RPMI7951 (cell line): ENCODE data around the gene ARRDC3. TPM values are rescaled to one million over a fixed set of nuclear protein-coding genes. Genes with fewer than 3 reads are reported as not detected.

Experiments used
- DNase-seq: peaks from one replicate; pipeline ENCODE4 v3.0.0-alpha.2; 2012; ENCODE audit warnings: low read depth
- total RNA-seq: library from RNA; depleted of rRNA; stranded (reverse); fragments of >200 nt; shearing (Covaris generic); gene quantifications from 2 replicates; pipeline ENCODE4 v1.2.3, GENCODE V29; 2014

The ARRDC3 gene
- total RNA-seq, 1 experiment from 2014 or later, result 64.2 TPM

DNA sequence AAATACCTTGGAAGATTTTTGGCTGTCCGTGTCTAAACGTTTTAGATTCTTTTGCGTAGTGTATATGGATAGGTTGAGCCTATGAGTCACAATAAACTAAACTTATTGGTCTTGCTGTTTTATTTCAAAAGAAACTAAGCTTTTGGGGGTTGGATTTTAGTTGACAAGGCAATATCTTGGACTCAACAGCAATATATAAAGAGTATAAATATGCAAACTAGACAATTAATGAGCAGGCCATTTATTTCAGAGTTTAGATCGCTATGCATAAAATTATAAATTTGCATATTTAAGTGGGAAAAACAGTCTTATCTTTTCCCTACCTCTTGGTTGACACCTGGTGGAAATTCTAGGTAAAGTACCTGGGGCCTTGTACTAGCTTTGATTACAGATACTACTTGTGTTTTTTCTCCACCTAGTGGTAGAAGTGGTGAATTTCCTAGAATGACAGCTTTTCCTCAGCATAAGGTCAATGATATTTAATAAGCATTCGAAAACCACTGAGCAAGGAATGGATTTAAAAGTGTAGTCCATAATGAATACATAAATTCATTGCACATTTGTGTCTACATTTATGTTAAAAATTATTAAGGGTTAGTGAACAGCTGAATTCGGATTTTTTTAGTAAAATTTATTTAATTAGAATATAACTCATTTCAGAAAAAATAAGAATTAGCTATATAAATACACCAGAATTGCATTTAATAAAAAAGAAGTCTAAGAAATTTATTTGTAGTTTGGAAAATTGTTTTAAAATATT, 1.7 kb upstream of the ARRDC3 start:
- DNase-seq, result peak; percentile 82

DNA sequence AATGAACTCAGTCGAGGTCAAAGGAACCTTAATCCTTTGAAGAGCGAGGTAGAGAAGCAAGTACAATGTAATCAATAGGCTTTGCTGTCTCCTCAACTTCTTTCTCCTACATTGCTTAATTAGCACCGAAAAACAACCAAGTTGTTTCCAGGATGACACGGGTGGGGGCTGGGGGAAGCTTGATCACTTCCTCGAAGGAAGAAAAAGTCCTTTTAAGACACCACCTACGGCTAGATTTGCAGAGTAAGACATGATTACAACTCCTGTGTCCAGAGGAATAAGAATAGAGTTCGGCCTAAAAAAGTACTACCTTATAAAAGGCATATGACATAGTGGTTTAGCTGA, 811 bp upstream of the ARRDC3 start:
- DNase-seq, result peak; percentile 21

DNA sequence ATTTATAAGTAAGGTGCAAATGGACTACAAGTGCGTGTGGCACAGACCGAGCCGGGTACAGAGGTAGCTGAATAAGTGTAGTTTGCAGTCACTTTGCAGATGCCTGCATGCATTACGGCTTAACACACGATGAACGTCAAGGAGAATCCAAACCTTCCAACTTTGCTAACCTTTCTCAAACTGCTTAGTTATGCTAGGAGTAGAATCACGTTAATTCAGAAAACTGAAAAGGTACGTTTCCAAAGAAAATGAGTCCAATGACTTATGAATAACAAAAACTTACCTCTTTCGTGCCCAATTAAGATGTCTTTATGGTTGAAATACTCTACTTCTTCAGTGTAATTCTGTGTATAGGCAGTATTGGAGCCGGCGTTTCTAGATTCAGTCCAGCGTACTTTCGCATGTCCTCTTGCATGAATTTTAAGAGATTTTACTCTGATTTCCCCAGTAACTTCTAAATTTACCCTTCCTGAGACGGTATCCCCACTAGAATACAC, 539 bp downstream of the ARRDC3 start:
- DNase-seq, result peak; percentile 29

DNA sequence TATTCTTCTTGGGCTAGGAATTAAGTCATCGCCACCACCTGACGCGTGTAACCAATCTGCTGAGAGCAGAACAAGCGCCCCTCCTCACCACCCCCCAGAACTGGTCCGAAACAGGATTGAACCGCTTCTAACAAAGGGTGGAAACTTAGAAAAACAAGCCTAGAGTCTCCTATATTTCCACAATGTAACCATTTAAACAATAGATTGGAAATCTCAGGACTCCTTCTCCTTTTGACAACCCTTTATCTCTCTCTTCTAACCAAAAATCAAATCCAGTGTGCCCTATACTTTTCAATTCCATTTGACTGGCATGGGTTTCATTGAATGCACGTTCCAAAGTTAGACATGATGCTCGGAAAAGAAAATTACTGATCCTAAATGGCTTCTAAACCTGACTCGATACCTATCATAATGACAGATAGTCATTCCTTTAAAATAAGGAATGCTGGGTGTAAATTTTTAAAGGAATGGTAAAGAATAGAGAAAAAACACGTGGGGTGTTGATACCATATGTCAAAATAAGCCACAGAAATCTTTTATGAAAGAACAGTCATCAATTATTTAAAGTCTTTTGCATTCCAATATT, 1.2 kb downstream of the ARRDC3 start:
- DNase-seq, result peak; percentile 62

DNA sequence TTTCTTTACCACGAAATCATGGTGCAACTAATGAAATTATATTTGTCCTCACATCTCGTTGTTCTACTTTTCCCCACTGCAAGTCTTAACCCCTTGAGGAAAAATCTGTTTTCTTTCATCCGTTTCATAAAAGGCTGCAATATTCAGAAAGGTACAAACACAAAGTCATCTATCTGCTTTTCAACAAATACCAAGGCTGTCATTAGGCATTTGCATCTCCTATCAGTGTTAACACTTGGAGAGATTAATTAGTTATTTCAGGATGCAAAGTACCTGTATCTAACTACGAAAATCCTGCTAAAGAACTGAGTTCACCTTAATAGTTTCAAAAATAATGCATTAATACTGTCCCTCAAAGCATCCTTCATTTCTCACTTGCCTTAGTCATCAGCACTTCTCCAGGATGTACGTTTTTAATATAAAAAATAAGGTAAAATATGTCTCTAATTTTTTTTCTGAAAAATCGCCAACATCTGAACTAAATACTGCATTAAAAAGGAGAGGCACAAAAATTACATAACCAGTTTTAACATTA, 1.8 kb downstream of the ARRDC3 start:
- DNase-seq, result no peak

DNA sequence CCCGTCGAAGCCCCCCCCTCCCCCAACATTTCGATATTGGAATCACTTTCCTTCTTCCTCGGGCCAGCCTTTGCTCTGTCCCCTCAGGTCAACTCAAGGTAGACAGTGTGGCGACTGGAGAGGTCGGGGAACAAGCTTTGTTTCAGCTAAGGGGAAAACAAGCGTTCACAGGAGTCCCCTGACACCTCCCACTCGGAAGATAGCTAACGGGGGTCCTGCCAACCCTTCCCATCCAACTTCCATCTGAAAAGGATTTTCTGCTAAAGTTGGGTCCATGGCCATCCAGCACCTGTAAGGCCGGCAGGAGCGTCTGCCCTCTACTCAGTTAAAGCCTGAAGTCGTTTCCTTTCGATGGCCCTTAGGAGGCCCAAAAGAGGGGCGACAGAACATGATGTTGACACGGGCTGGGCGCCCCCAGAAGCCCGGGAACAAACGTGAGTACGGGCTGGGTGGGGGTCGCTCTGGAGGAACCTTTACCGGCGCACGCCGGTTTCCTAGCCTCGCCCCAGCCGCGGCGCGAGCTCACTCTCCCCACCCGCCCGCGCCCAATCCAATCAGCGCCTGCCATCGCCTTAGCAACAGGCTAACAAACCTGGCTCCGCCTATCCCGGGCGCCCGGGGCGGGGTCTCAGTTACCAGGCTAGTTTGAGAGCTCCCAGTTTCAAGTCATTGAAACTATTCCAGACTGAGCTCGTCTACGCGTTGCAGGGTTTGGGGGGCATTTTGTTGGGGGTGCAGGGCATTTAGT, 2.5 kb downstream of the ARRDC3 start:
- DNase-seq, result peak; percentile 93

DNA sequence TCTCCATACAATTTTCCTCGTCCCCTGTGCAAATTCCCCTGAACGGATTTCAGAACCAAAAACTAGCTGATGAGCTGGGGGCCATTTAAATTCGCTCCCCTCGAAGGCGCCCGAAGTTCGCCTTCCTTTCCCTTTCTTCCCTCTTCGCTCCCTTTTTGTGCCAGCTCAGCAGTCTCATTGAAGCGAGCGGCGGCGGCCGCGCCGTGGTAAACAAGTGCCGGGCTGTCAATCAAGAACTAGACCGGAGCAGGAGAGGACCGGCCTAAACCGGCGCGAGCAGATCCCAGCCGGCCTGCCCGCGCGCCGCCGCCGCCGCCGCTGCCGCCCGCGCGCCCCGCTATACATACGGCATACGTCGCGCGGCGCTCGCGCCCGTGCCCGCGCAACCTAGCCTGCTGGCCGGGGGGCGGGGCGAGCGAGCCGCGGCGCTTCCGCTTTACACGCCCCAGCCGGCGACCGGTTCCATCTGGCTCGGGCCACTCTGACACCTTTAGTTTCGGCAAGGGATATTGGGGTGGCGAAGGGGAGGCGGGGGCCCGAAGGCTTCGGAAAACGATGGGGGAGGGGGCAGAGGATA, 3.1 kb downstream of the ARRDC3 start:
- peak; percentile 89 for DNase-seq

DNA sequence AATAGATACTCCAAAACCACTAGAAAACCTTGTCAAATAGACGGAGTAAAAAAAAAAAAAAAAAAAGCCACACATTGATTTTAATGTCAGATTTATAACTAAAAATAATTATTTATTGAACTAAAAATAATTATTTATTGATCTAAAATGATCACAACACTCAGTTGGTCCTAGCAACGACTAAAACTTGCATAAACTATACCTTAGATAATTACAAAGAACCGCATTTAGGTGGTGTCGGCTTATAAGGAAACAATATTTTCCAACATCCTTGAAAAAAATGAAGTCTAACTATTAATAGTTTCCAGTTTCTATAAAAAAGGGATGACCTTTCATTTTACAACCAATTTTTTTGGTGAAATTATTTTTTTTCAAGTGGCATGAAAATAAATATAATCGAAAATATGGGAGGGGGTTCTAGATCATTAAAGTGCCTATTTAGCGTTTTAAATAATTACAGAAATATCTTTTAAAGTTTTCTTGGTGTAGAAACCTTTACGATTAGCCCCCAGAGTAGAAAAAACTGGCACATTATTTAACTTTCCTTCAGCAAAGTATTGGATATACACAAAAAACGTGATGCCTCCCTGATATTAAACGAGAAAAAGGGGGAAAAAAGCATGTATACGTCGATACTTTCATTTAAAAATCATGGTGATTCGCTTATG, 3.7 kb downstream of the ARRDC3 start:
- DNase-seq, result no peak

DNA sequence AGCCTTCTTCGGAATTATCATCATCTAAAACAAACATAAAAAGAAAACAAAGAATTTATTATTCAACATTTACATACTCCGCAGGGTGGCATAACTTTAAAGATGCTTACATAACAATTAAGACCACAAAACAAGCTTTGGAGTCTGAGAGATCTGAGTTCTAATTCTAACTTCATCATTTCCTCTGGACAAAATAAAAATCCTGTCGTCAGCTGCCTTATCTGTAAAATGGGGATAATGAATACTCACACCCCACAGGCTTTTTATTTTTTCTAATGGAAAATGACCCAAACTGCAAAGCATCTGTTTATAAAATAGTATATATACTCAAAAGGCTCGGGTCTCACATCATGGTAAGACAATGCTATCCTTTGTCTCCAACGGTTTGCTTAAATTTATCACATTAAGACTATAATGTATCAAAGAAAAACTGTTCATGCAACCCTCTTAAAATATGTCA, 4.3 kb downstream of the ARRDC3 start:
- no peak for DNase-seq

DNA sequence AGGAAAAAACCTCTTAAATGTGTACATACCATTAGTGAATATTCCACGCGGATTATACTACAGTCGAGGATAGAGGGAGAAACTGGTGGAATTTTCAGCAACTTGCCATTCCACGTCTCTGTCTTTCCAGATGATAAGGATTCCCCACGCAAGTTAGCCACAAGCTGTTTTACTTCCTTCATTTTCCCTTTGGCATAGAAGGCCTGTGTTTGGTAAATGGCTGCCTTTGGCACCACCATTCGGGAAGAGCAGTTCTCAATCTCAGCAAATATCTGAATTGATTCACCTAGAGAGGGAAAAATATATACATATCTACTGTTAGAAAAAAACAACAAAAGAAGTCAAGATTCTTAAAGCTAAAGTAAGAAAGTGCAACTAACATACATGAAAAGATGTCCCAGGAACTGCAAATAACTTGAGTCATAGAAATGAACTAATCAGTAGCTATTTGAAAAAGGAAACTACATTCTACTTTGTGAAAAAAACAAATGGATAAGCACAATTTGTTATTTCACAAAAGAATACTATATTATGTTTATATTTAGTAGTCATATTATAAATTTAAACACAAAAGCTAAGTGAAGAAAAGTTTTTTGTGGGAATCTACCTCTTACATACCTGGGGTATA, 8.1 kb downstream of the ARRDC3 start:
- DNase-seq, result no peak

DNA sequence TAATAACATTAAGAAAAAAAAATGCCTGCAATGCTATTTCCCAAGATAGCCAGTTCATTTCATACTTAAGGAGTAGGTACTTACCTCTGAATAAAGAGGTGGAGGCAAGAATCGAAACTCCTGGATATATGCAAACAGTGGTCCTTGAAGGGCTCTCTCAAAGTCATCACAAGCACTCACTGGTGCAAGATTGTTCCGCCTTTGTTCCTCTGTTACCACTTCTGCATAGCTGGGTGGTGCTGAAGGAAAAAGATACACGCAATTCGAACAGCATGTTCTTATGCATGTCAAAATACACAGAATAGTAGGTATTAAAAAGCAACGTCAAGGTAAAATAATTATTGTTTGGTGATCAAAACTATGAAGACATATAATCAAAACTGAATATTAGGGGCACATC, 9.5 kb downstream of the ARRDC3 start:
- DNase-seq, result no peak

DNA sequence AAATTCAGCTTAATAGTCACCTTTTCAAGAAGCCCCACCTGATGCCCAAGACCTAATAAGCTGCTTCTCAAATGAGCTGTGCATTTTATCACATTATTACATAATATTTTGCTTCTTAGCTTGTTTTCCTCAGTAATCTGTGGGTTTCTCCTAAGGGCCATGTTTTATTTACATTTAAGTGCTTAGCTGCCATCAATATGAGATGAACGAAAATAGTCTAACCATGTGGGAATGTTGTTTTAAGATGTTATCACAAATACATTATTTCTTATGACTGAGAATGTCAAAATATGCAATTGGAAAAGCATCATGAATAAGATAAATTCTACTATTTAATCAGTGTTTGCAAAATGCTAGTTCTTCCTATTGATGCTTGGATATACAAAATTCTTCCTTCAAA, 10.1 kb downstream of the ARRDC3 start:
- no peak for DNase-seq

DNA sequence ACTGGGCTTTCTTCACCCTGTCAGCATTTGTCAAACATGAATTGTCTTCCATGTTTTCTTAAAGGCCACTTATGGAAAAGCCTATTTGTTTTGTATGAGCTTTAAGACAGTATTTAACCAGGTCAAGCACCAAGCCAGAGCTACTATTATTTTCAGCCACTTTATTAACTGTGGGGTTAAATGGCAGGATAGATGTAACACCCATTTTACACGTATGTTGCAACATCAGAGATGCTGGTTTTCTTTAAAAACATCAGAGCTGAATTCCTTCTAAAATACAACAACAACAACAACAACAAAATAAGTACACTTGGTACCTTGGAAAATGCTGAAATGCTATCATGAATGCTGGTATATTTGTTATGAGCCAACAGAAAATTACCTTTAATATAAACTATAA, 13.6 kb downstream of the ARRDC3 start:
- no peak for DNase-seq

DNA sequence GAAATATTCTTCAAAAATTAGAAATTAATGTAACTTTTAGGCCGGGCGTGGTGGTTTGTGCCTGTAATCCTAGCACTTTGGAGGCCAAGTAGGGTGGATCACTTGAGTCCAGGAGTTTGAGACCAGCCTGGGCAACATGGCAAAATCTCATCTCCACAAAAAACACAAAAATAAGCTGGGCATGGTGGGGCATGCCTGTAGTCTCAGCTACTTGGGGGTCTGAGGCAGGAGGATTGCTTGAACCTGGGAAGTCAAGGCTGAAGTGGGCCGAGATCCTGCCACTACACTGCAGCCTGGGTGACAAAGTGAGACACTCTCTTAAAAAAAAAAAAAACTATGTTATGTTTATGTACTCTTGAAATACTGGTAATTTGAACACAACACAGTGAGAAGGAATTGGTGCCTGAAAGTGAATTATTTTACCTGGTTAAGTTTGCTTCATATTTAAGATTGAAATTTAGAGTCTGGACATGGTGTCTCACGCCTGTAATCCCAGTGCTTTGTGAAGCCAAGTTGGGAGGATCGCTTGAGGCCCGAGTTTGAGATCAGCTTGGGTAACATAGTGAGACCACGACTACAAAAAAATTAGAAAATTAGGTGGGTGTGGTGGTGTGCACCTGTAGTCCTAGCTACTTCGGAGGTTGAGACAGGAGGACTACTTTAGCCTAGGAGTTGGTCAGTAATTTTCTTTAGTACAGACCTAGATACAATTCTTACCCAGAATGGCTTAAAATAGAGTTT, 15.0 kb downstream of the ARRDC3 start:
- no peak for DNase-seq

DNA sequence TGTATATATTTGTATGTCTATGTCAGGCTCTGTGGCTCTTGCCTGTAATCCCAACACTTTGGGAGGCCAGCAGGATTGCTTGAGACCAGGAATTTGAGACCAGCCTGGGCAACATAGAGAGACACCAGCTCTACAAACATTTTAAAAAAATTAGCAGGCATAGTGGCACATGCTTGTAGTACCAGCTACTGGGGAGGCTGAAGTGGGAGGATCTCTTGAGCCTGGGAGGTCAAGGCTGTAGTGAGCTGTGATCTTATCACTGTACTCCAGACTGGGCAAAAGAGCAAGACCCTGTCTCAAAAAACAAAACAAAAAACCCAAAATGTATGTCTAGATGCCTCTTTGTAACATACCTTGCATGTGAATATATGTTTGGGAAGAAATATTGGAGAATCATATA, 15.8 kb downstream of the ARRDC3 start:
- DNase-seq, result no peak

DNA sequence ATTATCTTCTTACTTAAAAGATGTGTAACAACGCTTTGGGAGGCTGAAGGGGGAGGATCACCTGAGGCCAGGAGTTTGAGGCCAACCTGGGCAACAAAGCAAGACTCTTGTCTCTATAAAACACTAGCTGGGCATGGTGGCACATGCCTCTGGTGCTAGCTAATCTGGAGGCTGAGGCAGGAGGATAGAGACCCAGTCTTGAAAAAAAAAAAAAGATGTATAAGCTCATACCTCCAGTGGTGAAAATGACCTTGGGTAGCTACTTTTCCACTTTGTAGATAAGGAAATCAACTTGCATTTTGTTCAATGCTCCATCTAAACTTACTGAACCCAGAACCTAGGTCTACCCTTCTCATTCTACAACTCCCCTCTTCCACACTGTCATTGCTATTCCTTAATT, 16.6 kb downstream of the ARRDC3 start:
- no peak for DNase-seq

DNA sequence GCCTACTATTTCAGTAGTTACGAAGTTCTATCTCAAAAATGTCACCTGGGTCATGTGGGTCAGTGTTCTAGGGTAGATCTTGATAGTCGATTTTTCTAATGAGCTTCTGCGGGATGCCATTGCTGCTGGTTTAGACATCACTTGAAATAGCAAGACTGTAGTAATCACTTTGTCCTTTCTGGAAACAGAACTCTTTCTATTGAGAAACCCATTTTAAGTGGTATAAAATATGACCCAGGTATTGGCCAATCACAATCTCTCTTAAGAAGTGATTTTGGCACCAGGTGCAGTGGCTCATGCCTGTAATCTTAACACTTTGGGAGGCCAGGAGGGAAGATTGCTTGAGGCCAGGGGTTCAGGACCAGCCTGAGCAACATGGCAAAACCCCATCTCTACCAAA, 17.6 kb downstream of the ARRDC3 start:
- DNase-seq, result no peak

DNA sequence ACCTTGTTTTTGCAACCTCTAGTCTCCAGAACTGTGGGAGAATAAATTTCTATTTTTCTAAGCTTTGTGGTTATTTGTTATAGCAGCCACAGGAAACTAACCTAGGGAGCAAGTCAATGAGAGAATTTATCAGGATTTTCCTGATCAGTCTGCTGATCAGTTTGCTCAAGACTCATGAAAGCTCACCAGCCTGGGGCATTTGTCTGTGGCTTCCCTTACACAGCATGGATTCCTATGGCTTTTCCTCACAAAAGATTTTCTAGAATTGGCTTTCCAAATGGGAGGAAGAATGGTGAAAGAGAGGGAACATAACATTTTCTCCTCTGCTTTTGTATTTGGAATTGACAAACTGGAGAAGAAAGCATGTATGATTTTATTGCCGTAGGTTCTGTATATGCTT, 20.2 kb downstream of the ARRDC3 start:
- DNase-seq, result no peak

DNA sequence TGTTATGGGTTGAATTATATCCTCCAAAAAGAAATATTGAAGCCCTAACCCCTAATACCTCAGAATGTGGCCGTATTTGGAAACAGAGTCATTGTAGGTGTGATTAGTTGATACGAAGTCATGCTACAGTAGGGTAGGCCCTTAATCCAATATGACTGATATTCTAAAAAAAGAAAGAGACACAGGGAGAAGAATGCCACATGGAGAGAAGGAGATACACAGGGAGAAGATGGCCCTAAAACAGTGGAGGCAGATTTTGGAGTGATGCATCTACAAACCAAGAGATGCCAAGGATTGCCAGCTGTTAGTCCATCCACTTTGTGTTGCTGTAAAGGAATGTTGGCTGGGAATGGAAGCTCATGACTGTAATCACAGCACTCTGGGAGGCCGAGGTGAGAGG, 21.3 kb downstream of the ARRDC3 start:
- peak; percentile 43 for DNase-seq

DNA sequence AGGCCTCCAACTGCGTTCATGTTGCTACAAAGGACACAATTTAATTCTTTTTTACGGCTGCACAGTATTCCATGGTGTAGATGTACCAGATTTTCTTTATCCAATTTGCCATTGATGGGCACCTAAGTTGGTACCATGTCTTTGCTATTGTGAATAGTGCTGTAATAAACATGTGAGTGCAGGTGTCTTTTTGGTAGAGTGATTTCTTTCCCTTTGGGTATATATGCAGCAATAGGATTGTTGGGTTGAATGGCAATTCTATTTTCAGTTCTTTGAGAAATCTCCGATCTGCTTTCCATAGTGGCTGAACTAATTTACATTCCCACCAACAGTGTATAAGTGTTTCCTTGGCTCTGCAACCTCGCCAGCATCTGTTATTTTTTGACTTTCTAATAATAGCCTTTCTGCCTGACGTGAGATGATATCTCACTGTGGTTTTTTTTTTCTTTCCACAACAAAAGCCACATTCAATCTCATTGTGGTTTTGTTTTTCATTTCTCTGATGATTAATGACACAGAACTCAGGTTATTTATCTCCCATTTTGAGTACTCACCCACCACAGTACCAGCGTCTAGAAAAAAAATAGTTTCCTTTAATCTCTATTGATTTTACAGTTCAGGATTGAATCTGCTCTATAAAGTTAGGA, 21.9 kb downstream of the ARRDC3 start:
- DNase-seq, result peak; percentile 78
